ENCODE results near the gene PIRT.

PIRT gene

GRCh38 chr17:10836966-10837590, 809 bp downstream of the PIRT start:
- no peak for DNase-seq (ENCODE audit: extremely low read depth, low read depth)

GRCh38 chr17:10836145-10836544, 1.7 kb downstream of the PIRT start:
- TF ChIP-seq CTCF (IDR thresholded peaks at IDR 0.05; ENCODE audit: low read depth, low read length), result no peak
- DNase-seq (ENCODE audit: extremely low read depth, low read depth), result no peak

More at GRCh38 chr17:10836966-10837590, 809 bp downstream of the PIRT start:
- TF ChIP-seq CTCF (IDR thresholded peaks at IDR 0.05; ENCODE audit: low read depth, low read length), result no peak

- no peak for DNase-seq (ENCODE audit: extremely low read depth, low read depth)
- TF ChIP-seq CTCF (IDR thresholded peaks at IDR 0.05; ENCODE audit: low read depth, low read length), result no peak
These were observed 6.2 kb downstream of the PIRT start for GRCh38 chr17:10831696-10832095.

- TF ChIP-seq CTCF (IDR thresholded peaks at IDR 0.05; ENCODE audit: low read depth, low read length), result no peak
- no peak for DNase-seq (ENCODE audit: extremely low read depth, low read depth)
These were observed 9.9 kb downstream of the PIRT start for GRCh38 chr17:10827898-10828552.

- TF ChIP-seq CTCF (IDR thresholded peaks at IDR 0.05; ENCODE audit: low read depth, low read length), result no peak
These were observed 13.0 kb downstream of the PIRT start for GRCh38 chr17:10824874-10825273.

GRCh38 chr17:10821770-10822169, 16.1 kb downstream of the PIRT start:
- TF ChIP-seq CTCF (IDR thresholded peaks at IDR 0.05; ENCODE audit: low read depth, low read length), result no peak
- DNase-seq (ENCODE audit: extremely low read depth, low read depth), result no peak

More at GRCh38 chr17:10824874-10825273, 13.0 kb downstream of the PIRT start:
- no peak for DNase-seq (ENCODE audit: extremely low read depth, low read depth)

GRCh38 chr17:10821054-10821453, 16.8 kb downstream of the PIRT start:
- TF ChIP-seq CTCF (IDR thresholded peaks at IDR 0.05; ENCODE audit: low read depth, low read length), result no peak
- no peak for DNase-seq (ENCODE audit: extremely low read depth, low read depth)

Measured in AG09319 (cell line).